RCC 7860 (cell line): Measurements from ENCODE around the gene C11orf98.

ENCODE experiments used
- DNase-seq: peaks from one replicate; pipeline ENCODE4 v3.0.0-alpha.2; 2015; ENCODE audit warnings: low spot score
- FAIRE-seq: peaks from 2 replicates; lab custom pipeline; 2012; peaks lifted over from hg19 to GRCh38; lab: Jason Lieb, UNC

Gene C11orf98

GRCh38 chr11:62614275-62614674 lies 50.7 kb downstream of the C11orf98 start:
- DNase-seq = peak; percentile 31
- no peak for FAIRE-seq

DNA sequence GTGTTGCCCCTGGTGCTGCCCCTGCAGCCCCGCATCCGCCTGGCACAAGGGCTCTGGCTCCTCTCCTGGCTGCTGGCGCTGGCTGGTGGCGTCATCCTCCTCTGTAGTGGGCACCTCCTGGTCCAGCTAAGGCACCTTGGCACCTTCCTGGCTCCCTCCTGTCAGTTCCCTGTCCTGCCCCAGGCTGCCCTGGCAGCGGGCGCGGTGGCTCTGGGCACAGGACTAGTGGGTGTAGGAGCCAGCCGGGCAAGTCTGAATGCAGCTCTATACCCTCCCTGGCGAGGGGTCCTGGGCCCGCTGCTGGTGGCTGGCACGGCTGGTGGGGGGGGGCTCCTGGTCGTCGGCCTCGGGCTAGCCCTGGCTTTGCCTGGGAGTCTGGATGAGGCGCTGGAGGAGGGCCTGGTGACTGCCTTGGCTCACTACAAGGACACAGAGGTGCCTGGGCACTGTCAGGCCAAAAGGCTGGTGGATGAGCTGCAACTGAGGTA lies 51.7 kb downstream of the C11orf98 start:
- FAIRE-seq = no peak
- no peak for DNase-seq
